HCT116 (cell line): Measurements from ENCODE around the gene THUMPD3. TPM values are rescaled to one million over a fixed set of nuclear protein-coding genes. Genes with fewer than 3 reads are reported as not detected.

ENCODE experiments used
- ATAC-seq: fragments of 200-7000 bp; cut with Tn5 transposase; 2 replicates; pipeline ENCODE4 v1.9.1; 2020; ENCODE audit warnings: mild to moderate bottlenecking, moderate library complexity
- BruUV-seq: library from RNA; stranded (reverse); fragments of 400-500 nt; replicated peaks from 2 replicates; lab custom pipeline; 2021; lab: Mats Ljungman, UMichigan
- CTCF ChIA-PET: fragments of 300-600 bp; sonication (Branson Sonifier 250); formaldehyde crosslinking; loops from one replicate; lab custom pipeline; 2021; ENCODE audit warnings: antibody characterized with exemption; lab: Charles Lee
- POLR2A ChIA-PET: fragments of 300-600, 350-600 bp; sonication (Branson Sonifier 250); formaldehyde crosslinking; loops from one replicate; lab custom pipeline; 2021; ENCODE audit warnings: antibody characterized with exemption; lab: Charles Lee
- RAD21 ChIA-PET, 2 experiments: fragments of 300-600 bp; sonication (Branson Sonifier 250); formaldehyde crosslinking; loops; one replicate each; lab custom pipeline; 2023; ENCODE audit warnings: low total read pairs in 2 of 2; ENCODE audit not compliant: uncharacterized antibody in 2 of 2, unreplicated experiment in 2 of 2, low non-redundant PET in 1 of 2; lab: Charles Lee
- DNase-seq: peaks from one replicate; pipeline ENCODE4 v3.0.0-alpha.2; 2010; ENCODE audit warnings: low read depth, low spot score
- H2AFZ ChIP-seq: fragments of 200-600 bp; shearing (Covaris generic), sonication (generic); 2 replicates; pipeline ENCODE4 v1.6.1; 2017; ENCODE audit warnings: low read depth, mixed run types, mixed read lengths, antibody characterized with exemption, low read length; ENCODE audit not compliant: poor library complexity, severe bottlenecking
- H3K27ac ChIP-seq: 2 replicates; pipeline ENCODE4 v1.5.1; 2012; ENCODE audit warnings: low read depth, low read length
- H3K27me3 ChIP-seq: fragments of 200-600 bp; sonication (generic); 2 replicates; pipeline ENCODE4 v1.6.1; 2016; ENCODE audit warnings: mixed run types, low read length, mixed read lengths; ENCODE audit not compliant: insufficient read depth
- H3K36me3 ChIP-seq, 2 experiments: fragments of 200-500 bp in 1 of 2; fragments of 200-600 bp in 1 of 2; sonication (Bioruptor generic) in 1 of 2; sonication (generic) in 1 of 2; 2 replicates each; pipeline versions ENCODE4 v1.5.1 to v1.6.1; 2014 to 2016; ENCODE audit warnings: low read length in 2 of 2, inconsistent platforms in 1 of 2, mixed read lengths in 1 of 2, mixed run types in 1 of 2; ENCODE audit not compliant: insufficient read depth in 2 of 2, control insufficient read depth in 1 of 2
- H3K4me1 ChIP-seq, 2 experiments: fragments of 200-600 bp in 1 of 2; sonication (generic) in 1 of 2; 2 replicates each; pipeline versions ENCODE4 v1.5.1 to v1.6.1; 2012 to 2017; ENCODE audit warnings: low read length in 2 of 2, inconsistent platforms in 1 of 2, mild to moderate bottlenecking in 1 of 2, mixed read lengths in 1 of 2, mixed run types in 1 of 2, moderate library complexity in 1 of 2; ENCODE audit not compliant: insufficient read depth in 2 of 2, control insufficient read depth in 1 of 2
- H3K4me2 ChIP-seq: fragments of 200-600 bp; sonication (generic); 2 replicates; pipeline ENCODE4 v1.6.1; 2017; ENCODE audit warnings: mixed run types, low read length, mixed read lengths
- H3K4me3 ChIP-seq, 2 experiments: fragments of 200-600 bp in 1 of 2; sonication (generic) in 1 of 2; replicated peaks in 1 of 2; 2 replicates each; pipeline ENCODE4 v1.5.1; 2011 to 2016; ENCODE audit warnings: low read length in 2 of 2, control low read depth in 1 of 2, low read depth in 1 of 2, mild to moderate bottlenecking in 1 of 2, mixed read lengths in 1 of 2, mixed run types in 1 of 2
- H3K79me2 ChIP-seq: fragments of 200-600 bp; sonication (generic); 2 replicates; pipeline ENCODE4 v1.6.1; 2017; ENCODE audit warnings: mild to moderate bottlenecking, mixed run types, low read length, moderate library complexity, mixed read lengths; ENCODE audit not compliant: insufficient read depth
- H3K9ac ChIP-seq: fragments of 200-600 bp; sonication (generic); 2 replicates; pipeline ENCODE4 v1.6.1; 2016; ENCODE audit warnings: low read length, mixed read lengths
- H3K9me2 ChIP-seq: fragments of 200-600 bp; sonication (generic), shearing (Covaris generic); 2 replicates; pipeline ENCODE4 v1.6.1; 2017; ENCODE audit warnings: mixed run types, mild to moderate bottlenecking, moderate library complexity; ENCODE audit not compliant: insufficient read depth
- H3K9me3 ChIP-seq, 2 experiments: fragments of 200-500 bp in 1 of 2; fragments of 200-600 bp in 1 of 2; sonication (Bioruptor generic) in 1 of 2; sonication (generic) in 1 of 2; 2 replicates each; pipeline ENCODE4 v1.6.1; 2014 to 2017; ENCODE audit warnings: low read length in 2 of 2, mixed read lengths in 2 of 2, inconsistent platforms in 1 of 2, low read depth in 1 of 2, mild to moderate bottlenecking in 1 of 2, mixed run types in 1 of 2, moderate library complexity in 1 of 2; ENCODE audit not compliant: control insufficient read depth in 1 of 2, insufficient read depth in 1 of 2
- H4K20me1 ChIP-seq: fragments of 200-600 bp; sonication (generic), shearing (Covaris generic); 2 replicates; pipeline ENCODE4 v1.6.1; 2017; ENCODE audit warnings: mixed run types, mild to moderate bottlenecking, moderate library complexity; ENCODE audit not compliant: insufficient read depth
- ATF3 ChIP-seq: IDR thresholded peaks from 2 replicates; pipeline ENCODE4 v1.6.1; 2012
- CBX3 ChIP-seq: IDR thresholded peaks from 2 replicates; pipeline ENCODE4 v1.6.1; 2012; ENCODE audit warnings: low read depth
- CEBPB ChIP-seq: IDR thresholded peaks from 2 replicates; pipeline ENCODE4 v1.6.1; 2012; ENCODE audit warnings: low read depth
- CTCF ChIP-seq, 3 experiments: fragments of 200-600 bp in 1 of 3; sonication (generic) in 1 of 3; IDR thresholded peaks in 2 of 3; conservative IDR thresholded peaks in 1 of 3; 2 replicates each; pipeline ENCODE4 v1.5.1; 2012 to 2017; ENCODE audit warnings: low read depth in 2 of 3, low read length in 2 of 3, antibody characterized with exemption in 1 of 3, borderline replicate concordance in 1 of 3, control low read depth in 1 of 3, mild to moderate bottlenecking in 1 of 3, mixed read lengths in 1 of 3, mixed run types in 1 of 3, moderate library complexity in 1 of 3; ENCODE audit not compliant: insufficient read depth in 1 of 3
- EGR1 ChIP-seq: IDR thresholded peaks from 2 replicates; pipeline ENCODE4 v1.6.1; 2012; ENCODE audit warnings: low read depth
- EZH2 ChIP-seq: fragments of 200-600 bp; sonication (generic); IDR thresholded peaks from 2 replicates; pipeline ENCODE4 v1.6.1; 2017; ENCODE audit warnings: antibody characterized with exemption, mixed run types
- EZH2phosphoT487 ChIP-seq: fragments of 200-600 bp; IDR thresholded peaks from 2 replicates; pipeline ENCODE4 v1.6.1; 2018; ENCODE audit warnings: antibody characterized with exemption, borderline replicate concordance
- FOSL1 ChIP-seq: IDR thresholded peaks from 2 replicates; pipeline ENCODE4 v1.6.1; 2012; ENCODE audit warnings: low read depth
- JUND ChIP-seq: IDR thresholded peaks from 2 replicates; pipeline ENCODE4 v1.6.1; 2012
- MAX ChIP-seq: IDR thresholded peaks from 2 replicates; pipeline ENCODE4 v1.6.1; 2012
- POLR2AphosphoS5 ChIP-seq: IDR thresholded peaks from 2 replicates; pipeline ENCODE4 v1.6.1; 2011; ENCODE audit warnings: mild to moderate bottlenecking, low read depth, low read length, moderate library complexity
- RAD21 ChIP-seq: IDR thresholded peaks from 2 replicates; pipeline ENCODE4 v1.6.1; 2012; ENCODE audit warnings: low read depth, mild to moderate bottlenecking
- SIN3A ChIP-seq: IDR thresholded peaks from 2 replicates; pipeline ENCODE4 v1.6.1; 2012; ENCODE audit warnings: low read depth
- SP1 ChIP-seq: IDR thresholded peaks from 2 replicates; pipeline ENCODE4 v1.6.1; 2012; ENCODE audit warnings: low read depth
- SRF ChIP-seq: IDR thresholded peaks from 2 replicates; pipeline ENCODE4 v1.6.1; 2012; ENCODE audit warnings: low read depth
- TCF7L2 ChIP-seq: IDR thresholded peaks from 2 replicates; pipeline ENCODE4 v1.7.0; 2011; ENCODE audit warnings: borderline replicate concordance, inconsistent platforms; ENCODE audit not compliant: insufficient read depth, insufficient read length; ENCODE audit errors: extremely low read depth
- YY1 ChIP-seq: IDR thresholded peaks from 2 replicates; pipeline ENCODE4 v1.6.1; 2011; ENCODE audit warnings: low read length, low read depth, moderate library complexity, mild to moderate bottlenecking; ENCODE audit not compliant: insufficient replicate concordance; ENCODE audit errors: extremely low read depth
- ZBTB33 ChIP-seq: IDR thresholded peaks from 2 replicates; pipeline ENCODE4 v1.6.1; 2011; ENCODE audit warnings: mild to moderate bottlenecking, low read length, moderate library complexity; ENCODE audit not compliant: insufficient replicate concordance; ENCODE audit errors: extremely low read depth
- ZNF274 ChIP-seq: fragments of 200-500 bp; sonication (Bioruptor generic); IDR thresholded peaks from 2 replicates; pipeline ENCODE4 v1.6.1; 2014; ENCODE audit warnings: mild to moderate bottlenecking, low read depth, low read length, inconsistent platforms
- intact Hi-C: fragments of 100-400 bp; cut with micrococcal nuclease; formaldehyde crosslinking; loops from 2 replicates; pipeline ENCODE4 v1.10.0; 2022
- total RNA-seq: library from RNA; stranded (reverse); gene quantifications from one replicate; pipeline ENCODE4 v1.2.1, GENCODE V29; 2021; ENCODE audit not compliant: unreplicated experiment

THUMPD3 gene
- total RNA-seq, 1 experiment from 2014 or later = 79.5 TPM

GRCh38 chr3:9435316-9435715 is 72.5 kb downstream of the THUMPD3 start:
- intact Hi-C loops = loop anchor here (5.0 kb wide), 1 partner anchor 37 kb away; no protein-coding TSS in a partner anchor
- DNase-seq = no peak
- no peak overlapping the region for H3K27ac ChIP-seq
- ATAC-seq = no peak
- no peak overlapping the region for H3K4me2 ChIP-seq
- no peak overlapping the region for H3K4me3 ChIP-seq
- no peak overlapping the region for H3K9ac ChIP-seq
- CTCF ChIA-PET = no interaction called here
- BruUV-seq = no TSS peak
- H3K27me3 ChIP-seq = no peaks in the 10 kb centered on the region
- H3K9me3 ChIP-seq = no peaks in the 10 kb centered on the region
- RAD21 ChIA-PET = interaction anchor here in 1 of 2 experiments (0.6 kb wide), 1 partner anchor 11 kb away, joined by 10 read pairs; no protein-coding TSS in a partner anchor
- no peak overlapping the region for H2AFZ ChIP-seq
- no peaks in the 10 kb centered on the region for H3K4me1 ChIP-seq
- no peak for TF ChIP-seq RAD21
- no peak for TF ChIP-seq YY1
- TF ChIP-seq EZH2phosphoT487 = no peak
- no peak for TF ChIP-seq POLR2AphosphoS5
- TF ChIP-seq CBX3 = no peak
- TF ChIP-seq EZH2 = no peak
- TF ChIP-seq EGR1 = no peak
- no peak for TF ChIP-seq CEBPB
- no peak for TF ChIP-seq FOSL1
- TF ChIP-seq CTCF (IDR thresholded peaks at IDR 0.05 in 2 of 3, conservative IDR thresholded peaks at IDR 0.05 in 1 of 3; ENCODE audit: borderline replicate concordance in 1 of 3, insufficient read depth in 1 of 3, low read depth in 2 of 3, low read length in 2 of 3) = no peak
- TF ChIP-seq TCF7L2 = no peak
- TF ChIP-seq ATF3 = no peak
- TF ChIP-seq SP1 = no peak
- no peak for TF ChIP-seq ZNF274
- no peak for TF ChIP-seq MAX
- TF ChIP-seq SIN3A = no peak
- TF ChIP-seq SRF = no peak
- no peak for TF ChIP-seq ZBTB33
- no peak for TF ChIP-seq JUND
- H3K36me3 ChIP-seq = peaks cover 70 to 80% of the 10 kb centered on the region in 2 experiments
- peaks cover 99% of the 10 kb centered on the region for H3K79me2 ChIP-seq
- POLR2A ChIA-PET = no interaction called here
- no peaks in the 10 kb centered on the region for H3K9me2 ChIP-seq
- H4K20me1 ChIP-seq = peaks cover 28% of the 10 kb centered on the region; the same call in 1 of the 2 replicates
